GM20000 (cell line): ENCODE results near the gene SINHCAF.
"Not testable (repeated sequence)": the region's sequence is repeated elsewhere in the genome, so short reads cannot be mapped to it uniquely, and the experiment has no call there.

Source experiments
- DNase-seq: peaks from one replicate; pipeline ENCODE4 v3.0.0; 2012; ENCODE audit warnings: low spot score
- CTCF ChIP-seq: IDR thresholded peaks from 2 replicates; pipeline ENCODE4 v1.5.1; 2012; ENCODE audit warnings: mild to moderate bottlenecking, control low read depth; ENCODE audit errors: extremely low read depth, missing control alignments

Gene SINHCAF

GRCh38 chr12:31274520-31275300 is 51.2 kb downstream of the SINHCAF start:
- no peak for DNase-seq
- no peak for TF ChIP-seq CTCF

GRCh38 chr12:31273794-31274193 is 52.2 kb downstream of the SINHCAF start:
- DNase-seq, result not testable (repeated sequence)

GRCh38 chr12:31272607-31273225 is 53.2 kb downstream of the SINHCAF start:
- DNase-seq, result no peak
- no peak for TF ChIP-seq CTCF

GRCh38 chr12:31267966-31268365 is 58.0 kb downstream of the SINHCAF start:
- no peak for TF ChIP-seq CTCF

GRCh38 chr12:31265722-31266121 is 60.2 kb downstream of the SINHCAF start:
- no peak for TF ChIP-seq CTCF
- no peak for DNase-seq

More at GRCh38 chr12:31267966-31268365, 58.0 kb downstream of the SINHCAF start:
- DNase-seq, result no peak

- DNase-seq, result no peak
Measured at GRCh38 chr12:31263661-31264060, 62.3 kb downstream of the SINHCAF start.

GRCh38 chr12:31261744-31262143 is 64.2 kb downstream of the SINHCAF start:
- no peak for TF ChIP-seq CTCF
- no peak for DNase-seq

More at GRCh38 chr12:31263661-31264060, 62.3 kb downstream of the SINHCAF start:
- no peak for TF ChIP-seq CTCF
